ENCODE measurements around the gene GRP. TPM values are rescaled to one million over a fixed set of nuclear protein-coding genes. Genes with fewer than 3 reads are reported as not detected.
"Not testable (repeated sequence)": the region's sequence is repeated elsewhere in the genome, so short reads cannot be mapped to it uniquely, and the experiment has no call there.

Gene GRP
- total RNA-seq, 1 donor from 2014 or later = not detected

GRCh38 chr18:59249199-59249774 lies 29.3 kb downstream of the GRP start:
- H3K27me3 ChIP-seq (ENCODE audit: insufficient read depth, low read length) = peaks cover 35% of the 10 kb centered on the region
- peak; percentile 47 for DNase-seq (ENCODE audit: low read depth)
- FAIRE-seq = no peak

GRCh38 chr18:59255491-59255890 lies 35.5 kb downstream of the GRP start:
- not testable (repeated sequence) for H3K36me3 ChIP-seq (ENCODE audit: insufficient read depth, low read length); H3K9ac ChIP-seq (ENCODE audit: low read length); H3K27ac Mint-ChIP-seq (ENCODE audit: unreplicated experiment); DNase-seq (ENCODE audit: low read depth); H2AFZ ChIP-seq (ENCODE audit: low read depth, low read length); H3K27me3 ChIP-seq (ENCODE audit: insufficient read depth, low read length); H3K79me2 ChIP-seq (ENCODE audit: insufficient read depth, low read length); H3K36me3 Mint-ChIP-seq (ENCODE audit: low read depth, unreplicated experiment); H3K4me1 ChIP-seq (ENCODE audit: insufficient read depth, low read length); H3K9me3 ChIP-seq (ENCODE audit: insufficient read depth, low read depth, low read length); H3K27ac ChIP-seq (ENCODE audit: low read depth, low read length); FAIRE-seq; H4K20me1 ChIP-seq (ENCODE audit: insufficient read depth, low read length); H3K4me1 Mint-ChIP-seq (ENCODE audit: low read depth, unreplicated experiment); H3K4me2 ChIP-seq (ENCODE audit: low read length); H3K4me3 Mint-ChIP-seq (ENCODE audit: unreplicated experiment); H3K4me3 ChIP-seq (ENCODE audit: insufficient read depth, low read depth, low read length)
- H3K9me3 Mint-ChIP-seq (ENCODE audit: unreplicated experiment) = peaks cover 12% of the 10 kb centered on the region
- peaks cover 43% of the 10 kb centered on the region for H3K27me3 Mint-ChIP-seq (ENCODE audit: low read depth, unreplicated experiment)

More at GRCh38 chr18:59249199-59249774, 29.3 kb downstream of the GRP start:
- no peak overlapping the region for H3K4me2 ChIP-seq (ENCODE audit: low read length)
- H2AFZ ChIP-seq (ENCODE audit: low read depth, low read length) = no peak overlapping the region
- no peaks in the 10 kb centered on the region for H3K4me1 Mint-ChIP-seq (ENCODE audit: low read depth, unreplicated experiment)
- H3K9ac ChIP-seq (ENCODE audit: low read length) = no peak overlapping the region
- H3K79me2 ChIP-seq (ENCODE audit: insufficient read depth, low read length) = no peaks in the 10 kb centered on the region
- peaks cover 51% of the 10 kb centered on the region for H3K27me3 Mint-ChIP-seq (ENCODE audit: low read depth, unreplicated experiment)
- H3K9me3 Mint-ChIP-seq (ENCODE audit: unreplicated experiment) = no peaks in the 10 kb centered on the region
- H4K20me1 ChIP-seq (ENCODE audit: insufficient read depth, low read length) = no peaks in the 10 kb centered on the region
- H3K36me3 ChIP-seq (ENCODE audit: insufficient read depth, low read length) = no peaks in the 10 kb centered on the region
- no peaks in the 10 kb centered on the region for H3K9me3 ChIP-seq (ENCODE audit: insufficient read depth, low read depth, low read length)
- no peak overlapping the region for H3K4me3 Mint-ChIP-seq (ENCODE audit: unreplicated experiment)
- H3K4me1 ChIP-seq (ENCODE audit: insufficient read depth, low read length) = no peaks in the 10 kb centered on the region
- H3K36me3 Mint-ChIP-seq (ENCODE audit: low read depth, unreplicated experiment) = no peaks in the 10 kb centered on the region
- no peak overlapping the region for H3K27ac Mint-ChIP-seq (ENCODE audit: unreplicated experiment)
- H3K4me3 ChIP-seq (ENCODE audit: insufficient read depth, low read depth, low read length) = no peak overlapping the region
- no peak overlapping the region for H3K27ac ChIP-seq (ENCODE audit: low read depth, low read length)
- TF ChIP-seq EZH2 (IDR thresholded peaks at IDR 0.05; ENCODE audit: insufficient read depth, low read length) (no peak), CTCF (IDR thresholded peaks at IDR 0.05; ENCODE audit: insufficient read depth, low read depth, low read length) (peak; percentile 84)

GRCh38 chr18:59261842-59262241 lies 41.9 kb downstream of the GRP start:
- not testable (repeated sequence) for H4K20me1 ChIP-seq (ENCODE audit: insufficient read depth, low read length); H3K9me3 ChIP-seq (ENCODE audit: insufficient read depth, low read depth, low read length); H3K4me1 ChIP-seq (ENCODE audit: insufficient read depth, low read length); H3K4me3 Mint-ChIP-seq (ENCODE audit: unreplicated experiment); H3K79me2 ChIP-seq (ENCODE audit: insufficient read depth, low read length); H3K4me3 ChIP-seq (ENCODE audit: insufficient read depth, low read depth, low read length); DNase-seq (ENCODE audit: low read depth); H3K9ac ChIP-seq (ENCODE audit: low read length); H2AFZ ChIP-seq (ENCODE audit: low read depth, low read length); FAIRE-seq; H3K36me3 Mint-ChIP-seq (ENCODE audit: low read depth, unreplicated experiment); H3K4me1 Mint-ChIP-seq (ENCODE audit: low read depth, unreplicated experiment); H3K27ac ChIP-seq (ENCODE audit: low read depth, low read length); H3K27ac Mint-ChIP-seq (ENCODE audit: unreplicated experiment); H3K4me2 ChIP-seq (ENCODE audit: low read length); H3K36me3 ChIP-seq (ENCODE audit: insufficient read depth, low read length)
- H3K27me3 Mint-ChIP-seq (ENCODE audit: low read depth, unreplicated experiment) = peaks cover 93% of the 10 kb centered on the region
- peaks cover 42% of the 10 kb centered on the region for H3K27me3 ChIP-seq (ENCODE audit: insufficient read depth, low read length)
- peaks cover 22% of the 10 kb centered on the region for H3K9me3 Mint-ChIP-seq (ENCODE audit: unreplicated experiment)

GRCh38 chr18:59262243-59262642 lies 42.3 kb downstream of the GRP start:
- not testable (repeated sequence) for H4K20me1 ChIP-seq (ENCODE audit: insufficient read depth, low read length); H3K27ac Mint-ChIP-seq (ENCODE audit: unreplicated experiment); FAIRE-seq; H3K4me1 ChIP-seq (ENCODE audit: insufficient read depth, low read length); H3K4me3 ChIP-seq (ENCODE audit: insufficient read depth, low read depth, low read length); DNase-seq (ENCODE audit: low read depth); H3K4me2 ChIP-seq (ENCODE audit: low read length); H3K79me2 ChIP-seq (ENCODE audit: insufficient read depth, low read length); H3K9me3 ChIP-seq (ENCODE audit: insufficient read depth, low read depth, low read length); H3K9ac ChIP-seq (ENCODE audit: low read length); H3K4me3 Mint-ChIP-seq (ENCODE audit: unreplicated experiment); H3K4me1 Mint-ChIP-seq (ENCODE audit: low read depth, unreplicated experiment); H3K27ac ChIP-seq (ENCODE audit: low read depth, low read length); H3K36me3 ChIP-seq (ENCODE audit: insufficient read depth, low read length); H3K36me3 Mint-ChIP-seq (ENCODE audit: low read depth, unreplicated experiment); H2AFZ ChIP-seq (ENCODE audit: low read depth, low read length)
- H3K27me3 ChIP-seq (ENCODE audit: insufficient read depth, low read length) = peaks cover 46% of the 10 kb centered on the region
- Mint-ChIP-seq H3K27me3 (ENCODE audit: low read depth, unreplicated experiment) (peaks cover 95% of the 10 kb centered on the region), H3K9me3 (ENCODE audit: unreplicated experiment) (peaks cover 22% of the 10 kb centered on the region)

Measured in astrocyte (in vitro differentiated cells and primary cell).